GM21528 (cell line): ENCODE results near the gene KANSL1.
A peak's percentile ranks its signal among the peaks of the same experiment; 100 is the strongest.
"Not testable (repeated sequence)": the region's sequence is repeated elsewhere in the genome, so short reads cannot be mapped to it uniquely, and the experiment has no call there.

Experiments
- ATAC-seq: cut with Tn5 transposase; IDR thresholded peaks from one replicate; pipeline ENCODE4 v1.9.1; 2021; ENCODE audit warnings: mild to moderate bottlenecking, moderate library complexity; ENCODE audit not compliant: unreplicated experiment, low FRiP score

The KANSL1 gene

GRCh38 chr17:46192439-46193150 is 634 bp downstream of the KANSL1 start:
- peak; percentile 37 for ATAC-seq

DNA sequence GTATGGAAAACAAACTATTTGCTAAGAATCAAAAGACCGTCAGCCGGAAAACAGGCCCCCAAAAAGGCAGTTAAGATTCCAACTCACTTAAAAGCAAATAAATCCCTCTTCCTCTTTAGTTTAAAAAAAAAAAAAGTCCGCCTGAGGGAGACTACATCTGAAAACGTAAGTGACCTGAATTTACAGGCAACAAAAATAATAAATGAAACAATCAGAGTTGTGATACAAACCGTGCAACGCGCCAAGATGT is 1.1 kb downstream of the KANSL1 start:
- ATAC-seq, result no peak

DNA sequence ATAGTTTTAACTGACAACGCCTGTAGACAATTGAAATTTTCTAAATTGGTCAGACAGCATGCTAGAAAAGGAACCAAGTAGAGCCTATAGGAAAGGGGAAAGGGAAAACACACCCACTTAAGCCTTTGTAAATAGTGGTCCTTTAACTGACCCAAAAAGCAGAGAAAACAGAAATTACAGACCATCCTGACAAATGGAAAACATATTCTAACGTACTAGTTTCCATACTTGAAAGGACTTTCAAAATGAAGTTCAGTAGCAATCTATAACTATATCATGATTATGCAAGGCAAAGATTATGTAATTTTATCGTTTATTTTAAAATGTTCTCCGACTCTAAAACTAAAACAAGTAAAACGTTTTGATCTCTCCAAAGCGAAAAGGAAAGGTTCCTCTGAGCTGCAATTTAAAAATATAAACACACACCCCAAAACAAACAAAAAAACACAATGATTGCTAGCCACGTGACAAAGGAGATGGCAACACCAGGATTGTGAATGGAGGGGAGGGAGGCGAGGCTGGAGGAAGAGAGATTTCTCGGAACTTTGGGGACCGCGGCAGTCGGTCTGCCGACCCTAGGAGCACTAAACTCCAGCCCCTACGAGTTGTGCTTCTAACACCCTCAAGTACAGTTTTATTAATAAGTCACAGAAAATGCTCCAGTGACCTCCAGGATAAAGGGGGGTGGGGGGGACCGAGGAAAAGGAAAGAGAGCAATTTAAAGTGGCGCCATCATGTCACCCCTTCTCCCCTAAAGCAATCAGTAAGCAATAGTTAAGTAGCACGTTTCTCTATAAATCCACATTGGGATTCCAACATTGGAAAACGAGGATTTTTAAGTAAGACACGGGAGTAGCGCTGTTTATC is 1.7 kb downstream of the KANSL1 start:
- ATAC-seq, result no peak

DNA sequence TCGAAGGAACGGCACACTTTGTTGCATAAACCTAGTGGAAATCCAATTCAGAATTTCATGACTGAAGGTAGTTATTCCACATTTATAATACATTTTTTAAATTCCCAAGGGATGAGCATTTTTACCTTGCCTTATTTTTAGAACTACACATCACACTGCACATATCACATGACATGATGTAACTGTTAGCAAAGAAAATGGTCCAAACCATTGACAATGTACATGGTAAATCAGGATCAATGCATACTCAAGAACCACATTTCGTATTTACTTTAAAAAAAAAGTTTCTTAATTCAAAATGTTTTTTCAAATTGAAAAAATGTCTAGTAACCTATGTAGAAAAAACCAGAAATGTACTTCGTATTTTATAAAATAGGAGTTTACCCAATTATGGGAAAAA is 2.5 kb downstream of the KANSL1 start:
- no peak for ATAC-seq

DNA sequence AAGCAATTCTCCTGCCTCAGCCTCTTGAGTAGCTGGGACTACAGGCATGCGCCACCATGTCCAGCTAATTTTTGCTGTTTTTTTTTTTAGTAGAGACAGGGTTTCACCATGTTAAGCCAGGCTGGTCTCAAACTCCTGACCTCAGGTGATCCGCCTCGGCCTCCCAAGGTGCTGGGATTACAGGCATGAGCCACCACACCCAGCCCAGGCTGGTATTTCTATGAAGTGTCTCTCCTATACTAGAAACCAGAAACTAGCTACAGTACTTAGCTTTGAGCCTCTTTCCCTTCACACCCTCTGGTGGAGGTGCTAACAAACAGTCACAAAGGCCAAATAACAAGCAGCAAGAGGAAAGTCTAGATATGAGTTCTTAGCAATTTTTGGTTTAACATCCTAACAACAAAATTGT is 6.4 kb downstream of the KANSL1 start:
- ATAC-seq, result not testable (repeated sequence)

DNA sequence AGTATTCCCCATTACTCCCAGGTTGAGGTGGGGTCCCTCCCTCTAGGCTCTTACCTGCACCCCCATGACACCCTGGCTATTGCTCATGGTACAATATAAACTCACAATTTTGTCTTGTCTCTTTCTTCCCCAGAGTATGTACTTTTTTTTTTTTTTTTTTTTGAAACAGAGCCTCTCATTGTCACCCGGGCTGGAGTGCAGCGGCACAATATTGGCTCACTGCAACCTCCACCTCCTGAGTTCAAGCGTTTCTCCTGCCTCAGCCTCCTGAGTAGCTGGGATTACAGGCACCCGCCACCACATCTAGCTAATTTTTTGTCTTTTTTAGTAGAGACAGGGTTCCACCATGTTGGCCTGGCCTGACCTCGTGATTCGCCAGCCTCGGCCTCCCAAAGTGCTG is 8.5 kb downstream of the KANSL1 start:
- ATAC-seq, result no peak

DNA sequence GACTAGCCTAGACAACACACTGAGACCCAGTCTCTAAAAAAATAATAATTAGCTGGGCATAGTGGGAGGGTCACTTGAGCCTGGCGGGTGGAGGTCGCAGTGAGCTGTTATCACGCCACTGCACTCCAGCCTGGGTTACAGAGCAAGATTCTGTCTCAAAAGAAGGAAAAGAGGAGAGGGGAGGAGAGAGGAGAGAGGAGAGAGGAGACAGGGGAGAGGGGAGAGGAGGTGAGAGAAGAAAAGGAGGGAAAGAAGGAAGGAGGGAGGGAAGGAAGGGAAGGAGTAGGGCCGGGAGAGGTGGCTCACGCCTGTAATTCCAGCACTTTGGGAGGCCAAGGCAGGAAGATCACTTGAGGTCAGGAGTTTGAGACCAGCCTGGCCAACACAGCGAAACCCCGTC is 9.8 kb downstream of the KANSL1 start:
- not testable (repeated sequence) for ATAC-seq

DNA sequence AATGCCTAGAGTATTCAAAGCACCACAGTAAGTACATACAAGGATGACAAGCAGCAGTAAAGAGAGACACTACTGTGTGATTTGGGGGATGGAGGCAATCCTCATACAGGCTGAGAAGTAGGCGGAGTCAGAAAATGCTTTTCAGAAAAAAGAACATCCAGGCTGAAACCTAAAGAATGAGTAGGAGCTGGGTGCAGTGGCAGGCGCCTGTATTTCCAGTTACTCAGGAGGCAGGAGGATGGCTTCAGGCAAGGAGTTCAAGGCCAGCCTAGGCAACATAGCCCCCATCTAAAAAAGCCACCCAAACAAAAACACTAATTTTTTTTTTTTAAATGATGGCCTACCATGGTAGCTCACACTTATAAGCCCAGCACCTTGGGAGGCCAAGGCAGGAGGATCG is 10.3 kb downstream of the KANSL1 start:
- ATAC-seq, result no peak

- ATAC-seq, result no peak
Observed at GRCh38 chr17:46181940-46182339, 11.3 kb downstream of the KANSL1 start.

- ATAC-seq, result not testable (repeated sequence)
Observed at GRCh38 chr17:46181316-46181715, 11.9 kb downstream of the KANSL1 start.

GRCh38 chr17:46180892-46181274 is 12.3 kb downstream of the KANSL1 start:
- no peak for ATAC-seq

- ATAC-seq, result not testable (repeated sequence)
Observed at GRCh38 chr17:46180185-46180891, 12.9 kb downstream of the KANSL1 start.

DNA sequence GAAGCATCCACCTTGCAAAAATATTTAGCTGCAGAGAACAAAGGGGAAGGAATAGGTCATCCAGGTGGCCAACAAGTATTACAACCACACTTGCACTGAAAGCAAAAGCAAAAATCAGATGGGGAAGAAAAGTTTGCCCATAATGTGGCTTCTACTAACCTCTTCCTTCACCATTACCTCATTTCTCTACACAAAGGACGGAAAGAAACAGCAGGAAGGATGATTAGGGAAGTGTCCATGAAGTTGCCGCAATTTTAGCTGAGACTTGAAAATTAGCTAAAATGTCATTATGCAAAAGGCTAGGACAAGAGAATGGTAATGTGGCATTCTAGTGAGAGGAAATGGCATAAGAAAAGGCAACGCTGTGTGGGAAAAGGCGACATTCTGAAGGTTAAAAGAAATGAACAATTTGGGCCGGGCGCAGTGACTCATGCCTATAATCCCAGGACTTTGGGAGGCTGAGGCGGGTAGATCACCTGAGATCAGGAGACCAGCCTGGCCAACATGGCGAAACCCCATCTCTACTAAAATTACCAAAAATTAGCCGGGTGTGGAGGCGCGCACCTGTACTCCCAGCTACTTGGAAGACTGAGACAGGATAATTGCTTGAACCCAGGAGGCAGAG is 13.7 kb downstream of the KANSL1 start:
- no peak for ATAC-seq

DNA sequence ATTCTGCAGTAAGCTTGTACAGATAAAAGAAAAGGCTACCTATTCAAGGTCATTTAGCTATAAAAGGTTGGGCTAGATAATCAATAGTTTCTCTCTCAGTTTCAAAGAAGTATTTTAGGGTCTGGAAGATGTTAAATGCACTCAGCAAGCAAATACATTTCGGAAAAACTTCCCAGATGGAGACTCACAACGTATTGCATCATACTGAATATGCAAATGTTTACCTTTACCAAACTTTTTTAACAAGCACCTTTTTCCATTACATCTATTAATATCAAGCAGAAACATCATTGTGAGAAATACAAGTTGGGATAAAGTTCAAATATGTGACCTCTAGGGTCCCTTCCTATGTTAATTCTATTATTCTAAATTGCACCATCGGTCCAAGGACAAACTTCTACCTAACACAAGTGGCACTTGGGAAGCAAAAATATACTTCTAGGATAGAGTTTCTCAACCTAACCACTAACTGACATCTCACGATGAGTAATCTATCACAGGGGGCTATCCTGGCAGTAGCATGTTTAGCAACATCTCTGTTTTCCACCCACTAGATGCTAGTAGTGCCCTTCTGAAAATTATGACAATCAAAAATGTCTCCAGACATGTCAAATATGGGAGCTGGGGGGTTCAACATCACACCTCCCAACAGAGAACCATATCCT is 14.5 kb downstream of the KANSL1 start:
- ATAC-seq, result no peak

DNA sequence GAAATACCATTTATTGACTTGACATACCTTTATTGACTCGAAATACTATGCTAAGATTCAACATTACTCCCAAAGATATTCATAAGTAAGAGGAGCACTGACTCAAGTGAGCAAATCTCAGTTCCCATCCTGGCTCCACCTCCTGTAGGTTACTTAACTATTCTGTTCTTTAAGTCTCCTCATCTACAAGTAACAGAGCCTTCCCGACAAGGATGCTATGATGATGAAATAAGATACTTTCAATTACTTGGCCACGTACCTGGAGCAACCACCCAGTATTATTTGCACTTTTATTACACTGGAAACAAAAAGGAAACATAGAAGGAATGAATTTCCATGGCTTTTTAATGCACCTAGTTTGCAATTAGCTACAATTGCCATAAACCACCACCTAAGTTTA is 16.3 kb downstream of the KANSL1 start:
- no peak for ATAC-seq

DNA sequence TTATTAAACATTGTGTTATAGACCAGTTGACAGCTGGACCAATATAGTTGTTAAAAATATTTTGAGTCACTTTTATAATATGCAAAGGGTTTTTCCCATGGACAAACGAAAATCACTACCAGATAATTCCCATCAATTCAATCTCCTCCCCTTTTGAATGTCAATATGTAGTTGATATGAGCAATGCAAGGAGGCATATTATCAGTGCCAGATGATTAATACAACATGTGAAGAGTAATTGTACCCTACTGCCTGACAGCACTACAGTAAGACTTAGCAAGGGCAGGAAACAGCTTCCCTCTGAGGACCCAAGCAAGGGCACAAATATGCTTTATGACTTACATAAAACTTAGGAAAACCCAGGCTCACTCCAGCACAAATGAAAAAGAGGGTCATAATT is 17.3 kb downstream of the KANSL1 start:
- no peak for ATAC-seq

- no peak for ATAC-seq
Observed at GRCh38 chr17:46173153-46173552, 20.1 kb downstream of the KANSL1 start.

GRCh38 chr17:46171939-46172338 is 21.3 kb downstream of the KANSL1 start:
- ATAC-seq, result no peak

DNA sequence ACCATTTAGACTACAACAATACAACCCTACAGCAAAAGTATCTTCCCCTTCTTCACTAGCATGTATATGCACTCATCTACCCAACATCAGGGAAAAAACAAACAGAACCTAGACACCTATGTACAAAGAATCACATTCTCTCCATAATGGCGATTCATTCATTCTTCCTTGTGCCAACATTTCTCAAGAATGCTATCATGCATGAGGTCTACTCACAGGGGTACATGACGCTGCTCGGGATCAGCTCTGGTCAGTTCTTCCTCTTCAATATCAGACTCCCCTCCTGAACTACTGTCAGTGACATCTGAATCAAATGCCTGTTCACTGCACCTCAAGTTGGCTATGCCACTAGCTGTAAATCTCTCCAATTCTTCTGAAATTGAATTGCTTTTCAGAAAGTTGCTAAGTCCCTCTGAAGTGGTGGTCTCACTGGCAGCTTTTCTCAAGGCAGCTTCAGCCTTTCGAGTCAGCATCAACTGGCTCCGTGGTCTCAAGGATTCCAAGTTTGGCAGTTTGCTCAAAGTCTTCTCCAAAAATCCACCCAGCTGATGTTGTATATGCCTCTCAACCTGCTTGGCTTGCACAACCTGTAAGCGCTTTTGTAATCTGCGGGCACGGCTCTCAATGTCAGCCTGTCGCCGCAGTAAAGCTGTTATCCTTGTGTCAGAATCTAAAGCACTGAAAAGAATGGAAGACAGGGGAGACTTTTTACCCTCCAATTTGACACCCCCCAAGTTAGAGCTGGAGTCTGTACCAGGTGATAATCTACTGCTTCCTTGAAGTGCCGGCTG is 22.4 kb downstream of the KANSL1 start:
- no peak for ATAC-seq
